NT2/D1 (cell line): Measurements from ENCODE around the gene KLK2.

ENCODE experiments used
- SUZ12 ChIP-seq: IDR thresholded peaks from 2 replicates; pipeline ENCODE4 v1.6.1; 2011; ENCODE audit not compliant: insufficient read length, insufficient read depth; ENCODE audit errors: extremely low read depth
- YY1 ChIP-seq: IDR thresholded peaks from 2 replicates; pipeline ENCODE4 v1.6.1; 2011; ENCODE audit not compliant: insufficient read length, insufficient read depth
- ZNF274 ChIP-seq: IDR thresholded peaks from 2 replicates; pipeline ENCODE4 v1.6.1; 2011; ENCODE audit warnings: mild to moderate bottlenecking, low read depth, low read length

- TF ChIP-seq ZNF274 (no peak), YY1 (no peak), SUZ12 (no peak)
These were observed 12.2 kb upstream of the KLK2 start for GRCh38 chr19:50861010-50861409.
